K562 (cell line): Measurements from ENCODE around the gene POU1F1. TPM values are rescaled to one million over a fixed set of nuclear protein-coding genes. Genes with fewer than 3 reads are reported as not detected.

Source experiments
- ATAC-seq: fragments of 200-7000 bp; cut with Tn5 transposase; 3 replicates; pipeline ENCODE4 v1.9.1; 2020; ENCODE audit warnings: moderate library complexity
- BruUV-seq: library from RNA; stranded (reverse); fragments of 400-500 nt; replicated peaks from 2 replicates; lab custom pipeline; 2021; lab: Mats Ljungman, UMichigan
- CTCF ChIA-PET: fragments of 300-600 bp; formaldehyde crosslinking; extraction: SDS; loops from one replicate; lab custom pipeline; 2021; ENCODE audit warnings: low intra/inter-chr PET ratio; lab: Yijun Ruan, JAX
- POLR2A ChIA-PET: fragments of 300-600, 350-650 bp; sonication (Branson Sonifier 250); formaldehyde crosslinking; extraction: SDS; loops from one replicate; lab custom pipeline; 2021; ENCODE audit warnings: antibody characterized with exemption, inconsistent platforms; lab: Yijun Ruan, JAX
- DNase-seq, 4 experiments: peaks; one replicate each; pipeline versions ENCODE4 v3.0.0 to v3.0.0-alpha.2; 2011 to 2018; ENCODE audit warnings: low spot score in 3 of 4, mixed read lengths in 3 of 4; ENCODE audit errors: extremely low read depth in 1 of 4
- FAIRE-seq: peaks from 2 replicates; lab custom pipeline; 2011; peaks lifted over from hg19 to GRCh38; lab: Jason Lieb, UNC
- H2AFZ ChIP-seq: 2 replicates; pipeline ENCODE4 v1.6.0; 2011; ENCODE audit warnings: low read depth, low read length, control low read depth, inconsistent platforms
- H3K27ac ChIP-seq: fragments of 200-600 bp; 3 replicates; pipeline ENCODE4 v1.8.0; 2011; ENCODE audit warnings: low read depth, mild to moderate bottlenecking, control low read depth, inconsistent platforms, low read length, moderate library complexity, mixed read lengths; ENCODE audit errors: extremely low read depth
- H3K27me3 ChIP-seq, 2 experiments: fragments of 300-600 bp in 1 of 2; 2 replicates in 1 of 2; 3 replicates in 1 of 2; pipeline versions ENCODE4 v1.6.0 to v1.8.0; 2011; ENCODE audit warnings: inconsistent platforms in 2 of 2, low read length in 2 of 2, mild to moderate bottlenecking in 1 of 2, mixed read lengths in 1 of 2, moderate library complexity in 1 of 2; ENCODE audit not compliant: control insufficient read depth in 2 of 2, insufficient read depth in 2 of 2
- H3K36me3 ChIP-seq: fragments of 300-600 bp; 3 replicates; pipeline ENCODE4 v1.8.0; 2011; ENCODE audit warnings: mild to moderate bottlenecking, low read length, inconsistent platforms; ENCODE audit not compliant: control insufficient read depth, insufficient read depth
- H3K4me1 ChIP-seq, 2 experiments: fragments of 200-600 bp in 1 of 2; replicated peaks in 1 of 2; 2 replicates in 1 of 2; 3 replicates in 1 of 2; pipeline versions ENCODE4 v1.5.1 to v1.8.0; 2011; ENCODE audit warnings: inconsistent platforms in 2 of 2, low read length in 2 of 2, mild to moderate bottlenecking in 1 of 2, mixed read lengths in 1 of 2, moderate library complexity in 1 of 2; ENCODE audit not compliant: control insufficient read depth in 2 of 2, insufficient read depth in 2 of 2
- H3K4me2 ChIP-seq: 2 replicates; pipeline ENCODE4 v1.6.1; 2011; ENCODE audit warnings: low read length, control low read depth, inconsistent platforms, mixed read lengths; ENCODE audit not compliant: insufficient read depth
- H3K4me3 ChIP-seq: fragments of 200-600 bp; sonication (generic), shearing (Covaris generic); 2 replicates; pipeline ENCODE4 v1.5.1; 2016; ENCODE audit warnings: control low read depth, inconsistent platforms
- H3K79me2 ChIP-seq: fragments of 200-600 bp; 3 replicates; pipeline ENCODE4 v1.8.0; 2011; ENCODE audit warnings: low read length, inconsistent platforms; ENCODE audit not compliant: control insufficient read depth, insufficient read depth
- H3K9ac ChIP-seq, 2 experiments: 2 replicates each; pipeline versions ENCODE4 v1.6.0 to v1.6.1; 2011; ENCODE audit warnings: low read depth in 2 of 2, low read length in 2 of 2, control low read depth in 1 of 2, inconsistent platforms in 1 of 2, mild to moderate bottlenecking in 1 of 2, mixed read lengths in 1 of 2; ENCODE audit not compliant: insufficient read depth in 1 of 2
- H3K9me1 ChIP-seq: one replicate; pipeline ENCODE4 v1.6.0; 2011; ENCODE audit warnings: inconsistent platforms, mild to moderate bottlenecking, low read length, moderate library complexity; ENCODE audit not compliant: control insufficient read depth, insufficient read depth
- H3K9me3 ChIP-seq: replicated peaks from 2 replicates; pipeline ENCODE4 v1.5.1; 2011; ENCODE audit warnings: low read depth, low read length, inconsistent platforms; ENCODE audit not compliant: control insufficient read depth, insufficient read depth
- H4K20me1 ChIP-seq: replicated peaks from 2 replicates; pipeline ENCODE4 v1.6.1; 2011; ENCODE audit warnings: low read length, inconsistent platforms, mixed read lengths; ENCODE audit not compliant: control insufficient read depth, insufficient read depth
- ASH1L ChIP-seq: fragments of 450-650 bp; IDR thresholded peaks from 2 replicates; pipeline ENCODE4 v1.6.1; 2018; ENCODE audit warnings: borderline replicate concordance, mild to moderate bottlenecking, low read depth; ENCODE audit not compliant: partially characterized antibody
- CBFA2T3 ChIP-seq: fragments of 450-650 bp; IDR thresholded peaks from 2 replicates; pipeline ENCODE4 v1.6.1; 2017
- TAF1 ChIP-seq: IDR thresholded peaks from 2 replicates; pipeline ENCODE4 v1.6.1; 2011; ENCODE audit warnings: mild to moderate bottlenecking, low read length, moderate library complexity; ENCODE audit not compliant: insufficient read depth, control insufficient read depth, severe bottlenecking; ENCODE audit errors: extremely low read depth
- TRIM24 ChIP-seq, 2 experiments: fragments of 450-650 bp; IDR thresholded peaks; 2 replicates each; pipeline ENCODE4 v1.6.1; 2016
- WHSC1 ChIP-seq: IDR thresholded peaks from one replicate; pipeline ENCODE4 v1.6.1; 2012; ENCODE audit warnings: low read length, control low read depth, inconsistent platforms
- XRCC5 ChIP-seq: fragments of 200-400 bp; formaldehyde crosslinking; IDR thresholded peaks from 2 replicates; pipeline ENCODE4 v1.6.1; 2017; ENCODE audit warnings: low read depth, mild to moderate bottlenecking, low read length
- ZKSCAN1 ChIP-seq: fragments of 150-350 bp; IDR thresholded peaks from 2 replicates; pipeline ENCODE4 v1.6.1; 2016; ENCODE audit warnings: low read depth, low read length
- ZNF143 ChIP-seq: sonication (generic); formaldehyde crosslinking; IDR thresholded peaks from 2 replicates; pipeline ENCODE4 v1.9.0; 2022; ENCODE audit warnings: mild to moderate bottlenecking, missing genetic modification reagents
- ZNF212 ChIP-seq: fragments of 450-650 bp; formaldehyde crosslinking; IDR thresholded peaks from 2 replicates; pipeline ENCODE4 v1.4.0; 2020; ENCODE audit warnings: mild to moderate bottlenecking
- ZNF696 ChIP-seq: fragments of 250-450 bp; sonication (Bioruptor Pico); conservative IDR thresholded peaks from 2 replicates; pipeline ENCODE4 v1.4.0; 2020; ENCODE audit warnings: mild to moderate bottlenecking, moderate library complexity
- ZNF707 ChIP-seq: fragments of 250-450 bp; sonication (Bioruptor Pico); conservative IDR thresholded peaks from 2 replicates; pipeline ENCODE4 v1.8.0; 2022; ENCODE audit warnings: inconsistent platforms, mild to moderate bottlenecking, moderate library complexity
- ZNF75A ChIP-seq: fragments of 450-650 bp; formaldehyde crosslinking; IDR thresholded peaks from 2 replicates; pipeline ENCODE4 v1.4.0; 2020; ENCODE audit warnings: mild to moderate bottlenecking
- WGBS: fragments of 100-300 bp; shearing (Covaris generic); methylation state at CpG from one replicate; pipeline ENCODE4 v1.1.6; 2016; ENCODE audit warnings: low coverage, mixed read lengths; ENCODE audit not compliant: insufficient coverage; ENCODE audit errors: missing lambda C conversion rate; 5-methylcytosine and 5-hydroxymethylcytosine counted together
- in situ Hi-C: fragments of 300-500 bp; cut with MboI; formaldehyde crosslinking; loops from 4 replicates; pipeline ENCODE4 v1.15.0; 2018; ENCODE audit warnings: inconsistent platforms, mixed read lengths
- intact Hi-C: fragments of 100-400 bp; cut with micrococcal nuclease; formaldehyde crosslinking; loops from 2 replicates; pipeline ENCODE4 v1.14.2; 2022
- polyA plus RNA-seq, 8 experiments: library from polyadenylated mRNA; depleted of rRNA in 4 of 8; stranded (reverse) in 5 of 8; unstranded in 3 of 8; fragments of >200 nt; fragmentation: Nextera tagmentation in 2 of 8; fragmentation: Illumina TruSeq in 1 of 8; extraction: Ambion mirVana in 2 of 8; extraction: Trizol in 1 of 8; gene quantifications; 2 replicates each; pipeline versions ENCODE4 v1.2.1 to v1.2.3, GENCODE V29; 2011 to 2014; ENCODE audit warnings: inconsistent platforms in 1 of 8, missing spikeins in 1 of 8
- total RNA-seq, 7 experiments: library from RNA; depleted of rRNA in 6 of 7; stranded (reverse); fragments of >200 nt in 6 of 7; fragmentation: Illumina TruSeq in 2 of 7; extraction: Trizol in 2 of 7; gene quantifications; 2 replicates each; pipeline versions ENCODE4 v1.2.1 to v1.2.3, GENCODE V29; 2011 to 2021; ENCODE audit warnings: low replicate concordance in 1 of 7
- TF ChIP-seq, protein P1 (sequence below): fragments of 450-650 bp; IDR thresholded peaks from 2 replicates; pipeline ENCODE4 v1.6.1; 2017; ENCODE audit warnings: mild to moderate bottlenecking, moderate library complexity
- TF ChIP-seq, protein P2 (sequence below): fragments of 450-650 bp; conservative IDR thresholded peaks from 2 replicates; pipeline ENCODE4 v1.6.1; 2016; ENCODE audit warnings: missing genetic modification characterization, low read depth, mild to moderate bottlenecking, control low read depth, missing compliant biosample characterization

Gene POU1F1
- total and polyA plus RNA-seq, 9 of the 15 experiments (the other 6 are each of a cell fraction or from before 2014, with no cell fraction given), result not detected

DNA sequence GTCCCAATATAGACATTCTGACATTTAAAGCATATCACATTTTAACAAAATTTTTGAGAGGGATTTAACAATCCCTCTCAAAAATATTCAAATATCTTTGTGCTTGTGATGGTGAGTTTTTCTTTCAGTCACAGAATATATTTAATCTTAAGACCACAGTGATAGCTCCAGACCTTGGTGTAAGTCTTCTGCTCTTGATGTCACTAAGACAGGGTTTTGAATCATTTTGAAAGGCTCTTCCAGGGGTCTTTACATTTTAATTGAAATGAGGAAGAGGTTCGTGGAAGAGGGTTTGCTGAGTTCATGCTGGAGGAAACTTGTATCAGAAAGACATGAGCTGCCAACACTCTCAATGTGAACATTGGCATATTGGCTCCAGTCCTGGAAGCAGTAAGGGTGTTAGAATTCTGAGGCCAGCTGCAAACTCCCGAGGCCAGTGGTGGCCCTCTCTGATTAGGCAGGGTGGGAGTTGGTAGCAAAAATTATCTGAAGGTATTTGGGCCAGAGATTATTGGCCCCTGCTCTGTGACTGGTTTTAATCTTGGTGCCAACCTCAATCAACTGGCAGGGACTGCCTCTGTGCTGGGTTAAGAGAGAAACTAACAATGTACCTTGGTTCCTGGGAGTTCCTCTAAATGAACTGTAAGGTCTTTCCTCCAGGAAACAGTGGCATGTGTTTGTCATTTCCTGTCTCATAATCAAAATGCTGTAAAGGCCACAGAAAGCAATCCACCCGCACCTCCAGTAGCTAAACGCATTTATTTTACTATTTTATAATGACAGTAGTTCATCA lies 5.3 kb downstream of the POU1F1 start:
- no peak overlapping the region for H3K4me3 ChIP-seq
- ChIA-PET POLR2A (no interaction called here), CTCF (no interaction called here)
- H3K4me1 ChIP-seq, result no peaks in the 10 kb centered on the region
- no peak for DNase-seq
- no peaks in the 10 kb centered on the region for H3K79me2 ChIP-seq
- no peaks in the 10 kb centered on the region for H3K9me3 ChIP-seq
- H3K4me2 ChIP-seq, result no peak overlapping the region
- 30% methylated on average over 4 of the region's 4 CpGs for WGBS
- H4K20me1 ChIP-seq, result no peaks in the 10 kb centered on the region
- FAIRE-seq, result no peak
- BruUV-seq, result no TSS peak
- H3K36me3 ChIP-seq, result no peaks in the 10 kb centered on the region
- no peak overlapping the region for H3K9ac ChIP-seq
- no peak overlapping the region for H3K27ac ChIP-seq
- intact Hi-C loops, result no loop called here
- peak overlapping the region; percentile 44; the same call in 1 of the 2 replicates for H2AFZ ChIP-seq
- no peaks in the 10 kb centered on the region for H3K9me1 ChIP-seq
- no peak for ATAC-seq
- no peaks in the 10 kb centered on the region for H3K27me3 ChIP-seq
- in situ Hi-C loops, result no loop called here
- TF ChIP-seq ZNF75A (CRISPR knock-in tag) (no peak), CBFA2T3 (no peak), ASH1L (no peak), ZNF696 (CRISPR knock-in tag) (no peak), ZNF707 (CRISPR knock-in tag) (no peak), TRIM24 (IDR thresholded peaks at IDR 0.05) (no peak), WHSC1 (no peak), ZKSCAN1 (no peak), ZNF143 (CRISPR knock-in tag) (no peak), XRCC5 (no peak), TAF1 (no peak), ZNF212 (CRISPR knock-in tag) (no peak)
- TF ChIP-seq, protein P1, sequence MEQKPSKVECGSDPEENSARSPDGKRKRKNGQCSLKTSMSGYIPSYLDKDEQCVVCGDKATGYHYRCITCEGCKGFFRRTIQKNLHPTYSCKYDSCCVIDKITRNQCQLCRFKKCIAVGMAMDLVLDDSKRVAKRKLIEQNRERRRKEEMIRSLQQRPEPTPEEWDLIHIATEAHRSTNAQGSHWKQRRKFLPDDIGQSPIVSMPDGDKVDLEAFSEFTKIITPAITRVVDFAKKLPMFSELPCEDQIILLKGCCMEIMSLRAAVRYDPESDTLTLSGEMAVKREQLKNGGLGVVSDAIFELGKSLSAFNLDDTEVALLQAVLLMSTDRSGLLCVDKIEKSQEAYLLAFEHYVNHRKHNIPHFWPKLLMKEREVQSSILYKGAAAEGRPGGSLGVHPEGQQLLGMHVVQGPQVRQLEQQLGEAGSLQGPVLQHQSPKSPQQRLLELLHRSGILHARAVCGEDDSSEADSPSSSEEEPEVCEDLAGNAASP, result no peak
- TF ChIP-seq, protein P2, sequence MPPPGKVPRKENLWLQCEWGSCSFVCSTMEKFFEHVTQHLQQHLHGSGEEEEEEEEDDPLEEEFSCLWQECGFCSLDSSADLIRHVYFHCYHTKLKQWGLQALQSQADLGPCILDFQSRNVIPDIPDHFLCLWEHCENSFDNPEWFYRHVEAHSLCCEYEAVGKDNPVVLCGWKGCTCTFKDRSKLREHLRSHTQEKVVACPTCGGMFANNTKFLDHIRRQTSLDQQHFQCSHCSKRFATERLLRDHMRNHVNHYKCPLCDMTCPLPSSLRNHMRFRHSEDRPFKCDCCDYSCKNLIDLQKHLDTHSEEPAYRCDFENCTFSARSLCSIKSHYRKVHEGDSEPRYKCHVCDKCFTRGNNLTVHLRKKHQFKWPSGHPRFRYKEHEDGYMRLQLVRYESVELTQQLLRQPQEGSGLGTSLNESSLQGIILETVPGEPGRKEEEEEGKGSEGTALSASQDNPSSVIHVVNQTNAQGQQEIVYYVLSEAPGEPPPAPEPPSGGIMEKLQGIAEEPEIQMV (tag), result no peak
